ENCODE measurements around the gene GALNT18. TPM values are rescaled to one million over a fixed set of nuclear protein-coding genes. Genes with fewer than 3 reads are reported as not detected.

The GALNT18 gene
- total RNA-seq, 1 experiment from 2014 or later: 1.7 TPM

- Histone ChIP-seq H2BK12ac (ENCODE audit: insufficient read length, low read depth, low read length) (no peak overlapping the region), H2BK20ac (ENCODE audit: low read depth, low read length, poor library complexity, severe bottlenecking) (no peak overlapping the region), H3K23me2 (ENCODE audit: insufficient read length, low read depth, low read length, poor library complexity, severe bottlenecking) (no peaks in the 10 kb centered on the region), H2AK5ac (ENCODE audit: insufficient read length, low read length) (no peak overlapping the region), H3K9me3 (ENCODE audit: control insufficient read depth, low read depth, low read length) (no peaks in the 10 kb centered on the region), H3K23ac (ENCODE audit: insufficient read length, low read depth, low read length) (no peak overlapping the region), H3K27me3 (ENCODE audit: insufficient read depth, low read length) (no peaks in the 10 kb centered on the region), H2BK120ac (ENCODE audit: low read depth, low read length, poor library complexity, severe bottlenecking) (no peak overlapping the region), H2AFZ (ENCODE audit: low read length) (no peak overlapping the region), H4K20me1 (ENCODE audit: control insufficient read depth, insufficient read depth, insufficient read length) (no peaks in the 10 kb centered on the region), H3K18ac (ENCODE audit: insufficient read length, low read depth, low read length) (no peak overlapping the region), H3T11ph (ENCODE audit: low read length) (no peak overlapping the region), H3K9ac (ENCODE audit: extremely low read depth, insufficient read length, low read length) (no peak overlapping the region), H4K8ac (replicated peaks; ENCODE audit: insufficient read length, low read depth, low read length) (no peak overlapping the region), H3K79me1 (ENCODE audit: insufficient read depth, low read depth, low read length, poor library complexity, severe bottlenecking) (no peaks in the 10 kb centered on the region), H4K5ac (ENCODE audit: insufficient read length, low read depth, low read length) (no peak overlapping the region), H3K27ac (ENCODE audit: insufficient read length, low read depth, low read length) (no peak overlapping the region), H3K79me2 (ENCODE audit: insufficient read depth, low read length) (no peaks in the 10 kb centered on the region), H2BK15ac (ENCODE audit: low read depth, low read length) (no peak overlapping the region), H3K4me2 (ENCODE audit: insufficient read depth, insufficient read length, low read length) (no peak overlapping the region), H3K14ac (ENCODE audit: insufficient read depth, low read length) (no peak overlapping the region), H3K4ac (ENCODE audit: low read depth, low read length) (no peak overlapping the region), H3K56ac (ENCODE audit: insufficient read length, low read depth, low read length) (no peak overlapping the region), H4K91ac (ENCODE audit: insufficient read length, low read depth, low read length) (no peak overlapping the region), H2BK5ac (ENCODE audit: insufficient read length, low read length) (no peak overlapping the region), H3K4me1 (ENCODE audit: insufficient read depth, low read length) (no peaks in the 10 kb centered on the region)
- no peaks in the 10 kb centered on the region; the same call in 1 of the 2 replicates for H3K27me3 Mint-ChIP-seq (ENCODE audit: low read depth)
- DNase-seq: no peak
- no peaks in the 10 kb centered on the region for H3K36me3 Mint-ChIP-seq (ENCODE audit: insufficient read depth in 1 of 3, low read depth in 3 of 3)
- TF ChIP-seq CTCF (conservative IDR thresholded peaks at IDR 0.05): no peak
- H3K4me1 Mint-ChIP-seq: peaks cover 0 to 6% of the 10 kb centered on the region in 2 experiments; a peak in 1 of 4 replicates
- WGBS (ENCODE audit: extremely low coverage, insufficient read length, low lambda C conversion rate): no CpG with 5 or more reads among the region's 3 CpGs
- H3K9me3 Mint-ChIP-seq: no peaks in the 10 kb centered on the region
- no peak overlapping the region for H3K4me3 Mint-ChIP-seq
- no peak overlapping the region for H3K27ac Mint-ChIP-seq
These were observed 53.1 kb downstream of the GALNT18 start for GRCh38 chr11:11568651-11569229.
